ENCODE data around the gene STMN1. TPM values are rescaled to one million over a fixed set of nuclear protein-coding genes. Genes with fewer than 3 reads are reported as not detected.

Gene STMN1
- total RNA-seq, 1 donor from 2014 or later: 15.8 TPM

- FAIRE-seq (peak; percentile 55), DNase-seq (ENCODE audit: low read depth) (peak; percentile 67)
- H3K4me3 ChIP-seq (ENCODE audit: low read depth, low read length): no peak overlapping the region
- TF ChIP-seq CTCF (IDR thresholded peaks at IDR 0.05; ENCODE audit: insufficient read depth, low read length, severe bottlenecking): no peak
- no peaks in the 10 kb centered on the region for H3K27me3 ChIP-seq (ENCODE audit: control insufficient read depth, insufficient read depth, low read length)
- H3K36me3 ChIP-seq (ENCODE audit: control insufficient read depth, insufficient read depth, low read length): no peaks in the 10 kb centered on the region
Measured at GRCh38 chr1:25888426-25888987, 17.7 kb downstream of the STMN1 start.

GRCh38 chr1:25885602-25886001, 20.6 kb downstream of the STMN1 start:
- TF ChIP-seq CTCF (IDR thresholded peaks at IDR 0.05; ENCODE audit: insufficient read depth, low read length, severe bottlenecking): no peak
- FAIRE-seq (no peak), DNase-seq (ENCODE audit: low read depth) (no peak)
- Histone ChIP-seq H3K27me3 (ENCODE audit: control insufficient read depth, insufficient read depth, low read length) (no peaks in the 10 kb centered on the region), H3K4me3 (ENCODE audit: low read depth, low read length) (no peak overlapping the region), H3K36me3 (ENCODE audit: control insufficient read depth, insufficient read depth, low read length) (no peaks in the 10 kb centered on the region)

- DNase-seq (ENCODE audit: low read depth) (no peak), FAIRE-seq (no peak)
- Histone ChIP-seq H3K4me3 (ENCODE audit: low read depth, low read length) (no peak overlapping the region), H3K36me3 (ENCODE audit: control insufficient read depth, insufficient read depth, low read length) (no peaks in the 10 kb centered on the region), H3K27me3 (ENCODE audit: control insufficient read depth, insufficient read depth, low read length) (no peaks in the 10 kb centered on the region)
- TF ChIP-seq CTCF (IDR thresholded peaks at IDR 0.05; ENCODE audit: insufficient read depth, low read length, severe bottlenecking): no peak
Measured at GRCh38 chr1:25881266-25881665, 25.0 kb downstream of the STMN1 start.

- Histone ChIP-seq H3K27me3 (ENCODE audit: control insufficient read depth, insufficient read depth, low read length) (no peaks in the 10 kb centered on the region), H3K36me3 (ENCODE audit: control insufficient read depth, insufficient read depth, low read length) (no peaks in the 10 kb centered on the region), H3K4me3 (ENCODE audit: low read depth, low read length) (no peak overlapping the region)
- no peak for TF ChIP-seq CTCF (IDR thresholded peaks at IDR 0.05; ENCODE audit: insufficient read depth, low read length, severe bottlenecking)
- DNase-seq (ENCODE audit: low read depth) (no peak), FAIRE-seq (no peak)
Measured at GRCh38 chr1:25880518-25880917, 25.7 kb downstream of the STMN1 start.

GRCh38 chr1:25879675-25880074, 26.5 kb downstream of the STMN1 start:
- no peaks in the 10 kb centered on the region for H3K27me3 ChIP-seq (ENCODE audit: control insufficient read depth, insufficient read depth, low read length)
- no peak for FAIRE-seq
- no peak for TF ChIP-seq CTCF (IDR thresholded peaks at IDR 0.05; ENCODE audit: insufficient read depth, low read length, severe bottlenecking)
- H3K4me3 ChIP-seq (ENCODE audit: low read depth, low read length): no peak overlapping the region
- no peaks in the 10 kb centered on the region for H3K36me3 ChIP-seq (ENCODE audit: control insufficient read depth, insufficient read depth, low read length)
- DNase-seq (ENCODE audit: low read depth): no peak

GRCh38 chr1:25878690-25879089, 27.5 kb downstream of the STMN1 start:
- FAIRE-seq: no peak
- Histone ChIP-seq H3K36me3 (ENCODE audit: control insufficient read depth, insufficient read depth, low read length) (no peaks in the 10 kb centered on the region), H3K4me3 (ENCODE audit: low read depth, low read length) (no peak overlapping the region)

More at GRCh38 chr1:25878690-25879089, 27.5 kb downstream of the STMN1 start:
- no peak for TF ChIP-seq CTCF (IDR thresholded peaks at IDR 0.05; ENCODE audit: insufficient read depth, low read length, severe bottlenecking)
- H3K27me3 ChIP-seq (ENCODE audit: control insufficient read depth, insufficient read depth, low read length): no peaks in the 10 kb centered on the region
- DNase-seq (ENCODE audit: low read depth): no peak
